Measurements from ENCODE around the gene APOLD1. TPM values are rescaled to one million over a fixed set of nuclear protein-coding genes. Genes with fewer than 3 reads are reported as not detected.

Gene APOLD1
- total and polyA plus RNA-seq, 2 of the 4 experiments (the other 2 are of a cell fraction) = 2.3 to 4.5 TPM

GRCh38 chr12:12779007-12779406 is 6.5 kb upstream of the APOLD1 start:
- peaks cover 5 to 12% of the 10 kb centered on the region in 2 experiments; a peak in 3 of 4 replicates for H3K79me1 ChIP-seq (ENCODE audit: low read depth in 1 of 2, low read length in 2 of 2)
- no peak overlapping the region for H3K56ac ChIP-seq (ENCODE audit: extremely low read depth, insufficient read depth, low read length)
- H2BK15ac ChIP-seq (ENCODE audit: low read depth, low read length) = peak overlapping the region; percentile 71; the same call in 2 of the 3 replicates
- ChIA-PET CTCF (interaction anchor here (1.0 to 1.1 kb wide), 2 partner anchors 9 to 11 kb away, joined by 3 to 4 read pairs; no protein-coding TSS in a partner anchor), POLR2A (ENCODE audit: unreplicated experiment) (interaction anchor here (0.5 kb wide), 1 partner anchor 1589 kb away, joined by 3 read pairs; no protein-coding TSS in a partner anchor)
- H3K9me1 ChIP-seq (ENCODE audit: insufficient read depth, low read length) = peaks cover 9% of the 10 kb centered on the region; the same call in 1 of the 2 replicates
- H4K20me1 ChIP-seq (ENCODE audit: insufficient read depth, low read length) = no peaks in the 10 kb centered on the region
- peak overlapping the region; percentile 81; the same call in 1 of the 2 replicates for H3K14ac ChIP-seq (replicated peaks; ENCODE audit: low read depth, low read length)
- peak overlapping the region; percentile 71 for H2BK120ac ChIP-seq (ENCODE audit: low read depth, low read length)
- no peak overlapping the region for H3K4me2 ChIP-seq (ENCODE audit: low read depth, low read length)
- H3K23ac ChIP-seq (ENCODE audit: low read depth, low read length) = peak overlapping the region; percentile 70
- H2AFZ ChIP-seq (replicated peaks; ENCODE audit: low read length, poor library complexity) = peak overlapping the region; percentile 16
- DNase-seq (no peak), ATAC-seq (ENCODE audit: low read depth) (no peak)
- H2BK20ac ChIP-seq (ENCODE audit: low read depth, low read length) = peak overlapping the region; percentile 61
- peaks cover 9% of the 10 kb centered on the region for H3K4me1 ChIP-seq (ENCODE audit: control insufficient read depth, insufficient read depth, low read length)
- no peaks in the 10 kb centered on the region for H3K36me3 ChIP-seq (ENCODE audit: control insufficient read depth, insufficient read depth, low read length)
- no peak overlapping the region for H3K9ac ChIP-seq (ENCODE audit: low read depth, low read length)
- H3K27me3 ChIP-seq (ENCODE audit: control insufficient read depth, insufficient read depth, low read length) = no peaks in the 10 kb centered on the region
- peak overlapping the region; percentile 12; the same call in 1 of the 2 replicates for H4K91ac ChIP-seq (ENCODE audit: insufficient read depth, low read depth, low read length)
- H4K5ac ChIP-seq (ENCODE audit: low read depth, low read length) = peak overlapping the region; percentile 94; the same call in 1 of the 2 replicates
- peak overlapping the region; percentile 99 for H3K18ac ChIP-seq (ENCODE audit: low read depth, low read length)
- intact Hi-C loops (cut with micrococcal nuclease) (no loop called here), in situ Hi-C loops (cut with MboI; ENCODE audit: low sequenced_read_pairs) (no loop called here), dilution Hi-C loops (cut with HindIII; ENCODE audit: low sequenced_read_pairs, unreplicated experiment) (no loop called here)
- no peaks in the 10 kb centered on the region for H3K9me3 ChIP-seq (ENCODE audit: control insufficient read depth, insufficient read depth, low read length)
- 100% methylated on average over 1 of the region's 2 CpGs; no CpG with 5 or more reads in 1 of the 2 experiments for whole genome bisulfite sequencing, 2 experiments (ENCODE audit: extremely low coverage in 2 of 2, insufficient read length in 1 of 2)
- BruUV-seq (replicated peaks) = no TSS peak
- peak overlapping the region; percentile 51 for H2AK9ac ChIP-seq (replicated peaks; ENCODE audit: low read depth, low read length, poor library complexity)
- H4K8ac ChIP-seq (ENCODE audit: low read depth in 2 of 2, low read length in 2 of 2) = peak overlapping the region in 1 of 2 experiments; percentile 51; a peak in 3 of 4 replicates
- no peak for TF ChIP-seq RFX5 (IDR thresholded peaks at IDR 0.05; ENCODE audit: low read depth, low read length)
- H3K4ac ChIP-seq (ENCODE audit: low read depth, low read length) = peak overlapping the region; percentile 45
- H2AK5ac ChIP-seq (ENCODE audit: low read depth, low read length) = peak overlapping the region; percentile 78
- peak overlapping the region; percentile 71 for H2BK5ac ChIP-seq (ENCODE audit: low read depth, low read length, poor library complexity, severe bottlenecking)
- H3K4me3 ChIP-seq (ENCODE audit: insufficient read depth, low read depth, low read length) = no peak overlapping the region
- H3K27ac ChIP-seq (ENCODE audit: insufficient read depth, low read length) = no peak overlapping the region

Data from IMR-90 (cell line).